Smooth muscle cell (in vitro differentiated cells): ENCODE results near the gene LRFN4. TPM values are rescaled to one million over a fixed set of nuclear protein-coding genes. Genes with fewer than 3 reads are reported as not detected.
A peak's percentile ranks its signal among the peaks of the same experiment; 100 is the strongest.

Source experiments
- DNase-seq: peaks from one replicate; lab custom pipeline; 2025; ENCODE audit not compliant: unreplicated experiment; lab: John Stamatoyannopoulos, UW
- H2AFZ ChIP-seq: fragments of 200-600 bp; sonication (generic); 2 replicates; pipeline ENCODE4 v1.6.0; 2016; ENCODE audit warnings: antibody characterized with exemption, low read depth, mild to moderate bottlenecking
- H3F3A ChIP-seq: fragments of 200-600 bp; sonication (generic); 2 replicates; pipeline ENCODE4 v1.6.0; 2017; ENCODE audit warnings: antibody characterized with exemption, low read depth
- H3K27ac ChIP-seq: fragments of 200-600 bp; sonication (generic); 2 replicates; pipeline ENCODE4 v1.5.1; 2016; ENCODE audit warnings: low read depth, mild to moderate bottlenecking
- H3K27me3 ChIP-seq: fragments of 200-600 bp; sonication (generic); 2 replicates; pipeline ENCODE4 v1.6.1; 2016; ENCODE audit warnings: low read depth, mild to moderate bottlenecking
- H3K36me3 ChIP-seq: fragments of 200-600 bp; sonication (generic); 2 replicates; pipeline ENCODE4 v1.5.1; 2016; ENCODE audit warnings: low read depth
- H3K4me1 ChIP-seq: fragments of 200-600 bp; sonication (generic); 2 replicates; pipeline ENCODE4 v1.5.1; 2016; ENCODE audit warnings: low read depth
- H3K4me2 ChIP-seq: fragments of 200-600 bp; sonication (generic); 2 replicates; pipeline ENCODE4 v1.6.0; 2016; ENCODE audit warnings: mild to moderate bottlenecking
- H3K4me3 ChIP-seq: fragments of 200-600 bp; sonication (generic); 2 replicates; pipeline ENCODE4 v1.5.1; 2016; ENCODE audit warnings: mild to moderate bottlenecking
- H3K79me2 ChIP-seq: fragments of 200-600 bp; sonication (generic); 2 replicates; pipeline ENCODE4 v1.6.0; 2016; ENCODE audit warnings: low read depth, mild to moderate bottlenecking
- H3K9ac ChIP-seq: fragments of 200-600 bp; sonication (generic); 2 replicates; pipeline ENCODE4 v1.6.0; 2016; ENCODE audit warnings: low read depth
- H3K9me3 ChIP-seq: fragments of 200-600 bp; sonication (generic); replicated peaks from 2 replicates; pipeline ENCODE4 v1.5.1; 2016; ENCODE audit warnings: low read depth
- H4K20me1 ChIP-seq: fragments of 200-600 bp; sonication (generic); 2 replicates; pipeline ENCODE4 v1.6.0; 2016; ENCODE audit warnings: low read depth
- WGBS: methylation state at CpG from one replicate; pipeline ENCODE4 v1.1.7; 2016; ENCODE audit warnings: low lambda C conversion rate; 5-methylcytosine and 5-hydroxymethylcytosine counted together
- polyA plus RNA-seq: library from polyadenylated mRNA; unstranded; fragments of >200 nt; fragmentation: Nextera tagmentation; extraction: Ambion mirVana; gene quantifications from 2 replicates; pipeline ENCODE4 v1.2.1, GENCODE V29; 2016
- total RNA-seq: library from RNA; depleted of rRNA; stranded (reverse); fragments of >200 nt; gene quantifications from 2 replicates; pipeline ENCODE4 v1.2.3, GENCODE V29; 2014
- TF ChIP-seq, protein P1 (sequence below): fragments of 200-600 bp; sonication (generic); IDR thresholded peaks from 2 replicates; pipeline ENCODE4 v1.5.1; 2017; ENCODE audit warnings: borderline replicate concordance, mild to moderate bottlenecking, antibody characterized with exemption; ENCODE audit not compliant: insufficient read depth, poor library complexity, severe bottlenecking

LRFN4 gene
- total and polyA plus RNA-seq, 2 experiments from 2014 or later = 14.7 to 37.6 TPM

DNA sequence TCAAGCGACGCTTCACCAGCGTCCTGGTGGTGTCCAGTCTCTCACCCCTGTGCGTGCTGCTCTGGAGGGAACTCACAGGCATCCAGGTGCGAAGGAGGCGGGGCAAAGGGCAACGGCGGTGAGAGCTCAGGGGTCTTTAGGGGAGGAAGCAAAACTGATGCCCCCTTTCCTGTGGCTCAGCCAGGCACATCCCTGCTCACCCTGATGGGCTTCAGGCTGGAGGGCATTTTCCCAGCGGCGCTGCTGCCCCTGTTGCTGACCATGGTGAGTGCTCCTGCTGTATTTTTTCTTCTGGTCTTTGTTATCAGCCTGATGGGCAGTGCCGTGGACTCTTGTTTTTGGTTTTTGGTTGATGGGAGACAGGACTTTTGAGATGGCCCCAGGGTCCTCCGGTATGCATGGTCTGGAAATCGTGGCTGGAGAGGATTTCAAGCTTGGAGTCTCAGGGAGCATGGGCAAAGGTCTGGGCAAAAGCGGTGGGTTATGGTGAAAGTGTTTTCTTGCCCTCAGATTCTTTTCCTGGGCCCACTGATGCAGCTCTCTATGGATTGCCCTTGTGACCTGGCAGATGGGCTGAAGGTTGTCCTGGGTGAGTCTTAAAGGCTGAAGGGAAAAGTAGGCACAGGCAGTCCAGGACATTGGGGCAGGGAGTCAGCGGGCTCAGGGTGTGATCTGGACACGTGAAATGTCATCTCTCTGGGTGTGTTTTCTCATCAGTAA lies 12.9 kb upstream of the LRFN4 start:
- Histone ChIP-seq H3K9me3 (no peaks in the 10 kb centered on the region), H3K4me2 (peak overlapping the region; percentile 93), H3K36me3 (no peaks in the 10 kb centered on the region), H4K20me1 (peaks cover 14% of the 10 kb centered on the region), H3K79me2 (peaks cover 40% of the 10 kb centered on the region), H3K4me3 (peak overlapping the region; percentile 91), H3F3A (peaks cover 4% of the 10 kb centered on the region), H2AFZ (no peak overlapping the region), H3K27me3 (no peaks in the 10 kb centered on the region), H3K9ac (peak overlapping the region; percentile 97), H3K4me1 (peaks cover 4% of the 10 kb centered on the region), H3K27ac (peak overlapping the region; percentile 96)
- no peak for DNase-seq
- TF ChIP-seq, protein P1, sequence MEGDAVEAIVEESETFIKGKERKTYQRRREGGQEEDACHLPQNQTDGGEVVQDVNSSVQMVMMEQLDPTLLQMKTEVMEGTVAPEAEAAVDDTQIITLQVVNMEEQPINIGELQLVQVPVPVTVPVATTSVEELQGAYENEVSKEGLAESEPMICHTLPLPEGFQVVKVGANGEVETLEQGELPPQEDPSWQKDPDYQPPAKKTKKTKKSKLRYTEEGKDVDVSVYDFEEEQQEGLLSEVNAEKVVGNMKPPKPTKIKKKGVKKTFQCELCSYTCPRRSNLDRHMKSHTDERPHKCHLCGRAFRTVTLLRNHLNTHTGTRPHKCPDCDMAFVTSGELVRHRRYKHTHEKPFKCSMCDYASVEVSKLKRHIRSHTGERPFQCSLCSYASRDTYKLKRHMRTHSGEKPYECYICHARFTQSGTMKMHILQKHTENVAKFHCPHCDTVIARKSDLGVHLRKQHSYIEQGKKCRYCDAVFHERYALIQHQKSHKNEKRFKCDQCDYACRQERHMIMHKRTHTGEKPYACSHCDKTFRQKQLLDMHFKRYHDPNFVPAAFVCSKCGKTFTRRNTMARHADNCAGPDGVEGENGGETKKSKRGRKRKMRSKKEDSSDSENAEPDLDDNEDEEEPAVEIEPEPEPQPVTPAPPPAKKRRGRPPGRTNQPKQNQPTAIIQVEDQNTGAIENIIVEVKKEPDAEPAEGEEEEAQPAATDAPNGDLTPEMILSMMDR = no peak
- 22% methylated on average over 16 of the region's 16 CpGs for WGBS

DNA sequence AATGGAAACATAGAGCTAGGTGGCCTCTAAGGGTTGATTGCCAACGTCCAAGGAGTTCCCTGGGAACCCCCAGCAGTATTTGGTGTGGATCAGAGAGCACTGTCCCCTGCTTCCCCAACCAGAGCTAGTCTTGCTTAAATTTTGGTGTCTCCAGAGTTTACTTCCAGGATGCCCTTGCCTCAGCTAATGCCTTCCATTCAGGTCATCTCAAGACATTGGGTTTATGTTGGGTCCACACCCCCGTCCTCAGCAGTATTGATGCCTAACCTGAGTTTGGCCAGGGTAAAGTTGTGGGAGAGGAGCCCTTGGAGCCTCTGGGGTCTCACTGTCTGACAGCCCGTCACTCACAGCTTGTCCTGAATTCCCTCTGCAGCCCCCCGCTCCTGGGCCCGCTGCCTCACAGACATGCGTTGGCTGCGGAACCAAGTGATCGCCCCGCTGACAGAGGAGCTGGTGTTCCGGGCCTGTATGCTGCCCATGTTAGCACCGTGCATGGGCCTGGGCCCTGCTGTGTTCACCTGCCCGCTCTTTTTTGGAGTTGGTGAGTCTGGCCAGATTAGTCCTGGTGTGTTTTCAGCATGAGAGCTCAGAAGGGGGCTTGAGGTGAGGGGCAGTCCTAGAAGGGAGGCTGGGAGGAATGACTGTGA lies 12.2 kb upstream of the LRFN4 start:
- Histone ChIP-seq H3K9ac (peak overlapping the region; percentile 97), H4K20me1 (peaks cover 14% of the 10 kb centered on the region), H3K36me3 (no peaks in the 10 kb centered on the region), H3K27ac (no peak overlapping the region), H3K4me2 (peak overlapping the region; percentile 93), H3F3A (peaks cover 4% of the 10 kb centered on the region), H3K79me2 (peaks cover 40% of the 10 kb centered on the region), H3K27me3 (no peaks in the 10 kb centered on the region), H3K9me3 (no peaks in the 10 kb centered on the region), H3K4me3 (peak overlapping the region; percentile 91), H3K4me1 (peaks cover 4% of the 10 kb centered on the region), H2AFZ (no peak overlapping the region)
- TF ChIP-seq, protein P1 = no peak
- WGBS = 95% methylated on average over 12 of the region's 12 CpGs
- no peak for DNase-seq

DNA sequence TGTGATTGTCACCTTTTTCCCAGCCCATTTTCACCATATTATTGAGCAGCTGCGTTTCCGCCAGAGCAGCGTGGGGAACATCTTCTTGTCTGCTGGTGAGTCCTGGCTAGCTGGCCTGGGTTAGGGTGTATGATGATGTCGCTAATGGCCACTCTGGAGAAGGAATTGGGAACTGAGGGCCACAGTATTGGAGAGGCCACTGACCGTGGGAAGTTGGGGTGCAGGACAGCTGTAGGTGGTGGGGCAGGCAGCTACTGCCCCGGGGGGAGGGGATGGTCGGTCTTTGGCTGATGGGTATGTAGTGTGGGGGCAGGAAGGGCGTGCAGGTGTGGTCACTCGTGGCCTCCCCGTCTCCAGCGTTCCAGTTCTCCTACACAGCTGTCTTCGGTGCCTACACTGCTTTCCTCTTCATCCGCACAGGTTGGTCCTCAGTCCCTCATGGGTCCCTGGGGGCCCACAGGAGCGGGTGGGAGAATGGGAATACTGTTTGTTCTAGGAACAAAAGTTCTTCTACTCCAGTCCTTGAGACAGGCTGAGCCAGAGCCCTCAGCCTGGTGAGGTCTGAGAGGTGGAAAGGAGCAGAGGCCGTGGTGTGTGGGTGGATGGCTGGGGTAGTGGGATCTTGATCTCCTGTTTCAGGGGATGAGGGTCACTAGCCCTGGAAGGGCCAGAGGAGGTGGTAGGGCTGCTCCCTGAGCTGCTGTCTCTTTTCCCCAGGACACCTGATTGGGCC lies 11.6 kb upstream of the LRFN4 start:
- H3K4me3 ChIP-seq = no peak overlapping the region
- no peak overlapping the region for H3K27ac ChIP-seq
- TF ChIP-seq, protein P1 = no peak
- H3K27me3 ChIP-seq = no peaks in the 10 kb centered on the region
- DNase-seq = no peak
- no peak overlapping the region for H2AFZ ChIP-seq
- H4K20me1 ChIP-seq = peaks cover 14% of the 10 kb centered on the region
- peaks cover 4% of the 10 kb centered on the region for H3F3A ChIP-seq
- H3K36me3 ChIP-seq = no peaks in the 10 kb centered on the region
- H3K9me3 ChIP-seq = no peaks in the 10 kb centered on the region
- H3K4me1 ChIP-seq = peaks cover 4% of the 10 kb centered on the region
- no peak overlapping the region for H3K4me2 ChIP-seq
- H3K9ac ChIP-seq = no peak overlapping the region
- 96% methylated on average over 13 of the region's 15 CpGs for WGBS
- H3K79me2 ChIP-seq = peaks cover 40% of the 10 kb centered on the region
